DMS 273 (cell line): Measurements from ENCODE around the gene FHOD3.
A peak's percentile ranks its signal among the peaks of the same experiment; 100 is the strongest.

Experiments
- DNase-seq: peaks from one replicate; lab custom pipeline; 2025; ENCODE audit not compliant: unreplicated experiment; lab: John Stamatoyannopoulos, UW

Gene FHOD3

DNA sequence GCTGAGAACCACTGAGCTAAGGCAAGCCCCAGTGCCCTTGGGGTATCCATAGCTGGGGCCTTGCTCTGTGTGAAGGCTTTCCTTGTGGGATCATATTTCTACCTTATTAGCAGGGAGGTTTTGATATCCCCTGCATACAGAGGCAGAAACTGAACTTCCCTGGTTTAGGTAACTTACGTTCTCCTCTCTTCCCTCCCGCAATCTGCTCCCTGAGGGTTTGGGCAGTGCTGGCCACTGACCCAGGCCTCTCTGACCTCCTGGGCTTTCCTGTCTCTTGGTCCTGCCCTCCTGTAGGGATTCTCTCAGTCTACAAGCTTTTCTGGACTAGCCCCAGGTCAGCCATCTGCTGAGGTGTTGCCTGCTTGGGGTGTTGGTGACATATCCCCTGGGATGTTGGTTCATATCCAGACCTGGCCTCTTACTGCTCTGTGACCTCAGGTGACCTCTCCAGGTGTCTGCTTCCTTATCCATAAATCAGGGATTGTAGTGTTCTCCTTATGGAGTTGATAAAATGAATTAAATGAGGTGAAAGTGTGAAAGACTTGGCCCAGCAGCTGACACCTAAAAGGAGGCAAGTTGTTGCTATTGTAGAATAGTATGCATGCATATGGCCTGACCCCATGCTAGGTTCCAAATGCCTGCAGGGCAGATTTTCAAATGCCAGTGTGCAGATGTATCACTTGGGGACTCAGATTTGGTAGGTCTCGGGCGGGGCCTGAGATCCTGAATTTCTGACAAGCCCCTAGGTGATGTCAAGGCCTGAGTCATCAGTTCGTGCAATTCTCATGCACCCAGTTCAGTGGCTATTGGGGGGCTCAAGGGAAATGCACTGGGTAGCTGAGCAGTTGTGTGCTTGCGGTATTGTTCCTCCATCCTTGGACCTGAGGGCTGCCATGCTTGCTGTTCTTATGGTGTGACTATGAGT lies 106.6 kb downstream of the FHOD3 start:
- DNase-seq = peak; percentile 79

DNA sequence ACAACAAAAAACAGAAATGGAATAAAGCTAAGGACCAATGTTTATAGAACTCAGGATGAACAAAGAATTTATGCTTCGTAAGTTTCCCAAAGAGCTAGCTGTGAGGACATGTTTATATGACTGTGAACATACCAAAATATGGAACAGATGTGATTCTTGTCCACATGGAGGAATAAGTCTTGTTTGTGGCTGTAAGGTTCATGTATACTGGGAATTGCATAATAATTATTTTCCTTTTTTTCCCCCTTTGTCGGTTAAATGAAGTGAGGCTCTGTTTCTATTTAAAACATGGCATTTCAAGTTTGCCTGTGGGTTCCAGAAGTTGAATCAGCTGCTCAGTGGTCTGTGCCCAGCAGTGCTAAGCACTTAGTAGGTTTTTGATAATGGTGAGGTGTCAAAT lies 108.1 kb downstream of the FHOD3 start:
- no peak for DNase-seq

DNA sequence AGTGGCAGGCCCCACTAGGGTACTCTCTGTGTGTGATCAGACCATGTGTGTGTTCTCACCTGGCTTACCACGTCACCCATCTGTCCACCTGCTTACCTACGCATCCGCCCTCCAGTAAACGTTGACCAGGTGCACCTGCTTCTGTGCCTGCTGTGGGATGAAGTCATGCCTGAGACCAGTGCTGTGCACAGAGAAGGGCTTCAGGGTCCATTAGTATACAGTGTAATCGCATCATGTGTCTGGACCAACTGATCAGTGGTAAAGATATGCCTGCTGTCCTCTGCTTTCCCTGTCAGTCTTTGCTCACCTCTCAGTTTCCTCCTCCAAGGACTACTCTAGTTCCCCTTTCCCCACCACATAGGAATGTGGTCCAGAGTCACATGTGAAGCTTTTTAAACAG lies 109.3 kb downstream of the FHOD3 start:
- no peak for DNase-seq

DNA sequence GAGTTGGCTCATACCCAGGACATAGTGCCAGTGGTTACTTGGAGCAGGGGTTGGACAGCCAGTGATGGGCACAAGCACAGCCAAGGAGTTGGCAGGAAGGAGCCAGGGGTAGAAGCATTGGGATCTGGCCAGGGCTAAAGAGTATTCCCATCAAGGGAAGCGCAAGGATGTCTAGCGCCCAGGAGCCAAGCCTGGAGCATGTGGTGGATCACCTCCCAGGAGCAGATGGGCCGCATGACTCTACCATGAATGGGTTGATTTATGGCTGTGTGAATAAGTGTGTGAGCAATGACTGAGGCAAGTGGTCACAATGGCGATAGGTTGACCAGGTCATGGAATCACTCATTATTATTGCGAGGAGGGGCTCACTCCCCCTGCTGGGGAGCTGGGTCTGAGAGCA lies 111.1 kb downstream of the FHOD3 start:
- no peak for DNase-seq

DNA sequence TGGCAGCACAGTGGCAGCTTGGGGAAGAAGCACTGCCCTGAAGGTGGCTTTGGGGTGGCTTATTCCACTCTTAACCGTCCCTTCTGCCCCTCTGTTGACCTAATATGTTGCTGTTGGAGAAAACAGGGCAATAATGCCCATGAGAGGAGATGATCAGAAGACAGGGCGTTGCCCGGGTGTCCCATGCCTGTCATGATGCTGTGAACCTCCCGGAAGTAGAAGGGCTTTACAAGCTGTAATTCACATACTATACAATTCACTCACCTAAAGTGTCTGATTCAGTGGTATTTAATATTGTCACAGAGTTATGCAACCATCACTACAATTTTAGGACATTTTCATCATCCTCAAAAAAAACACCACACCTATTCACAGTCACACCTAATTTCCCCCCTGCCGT lies 112.3 kb downstream of the FHOD3 start:
- DNase-seq = no peak

DNA sequence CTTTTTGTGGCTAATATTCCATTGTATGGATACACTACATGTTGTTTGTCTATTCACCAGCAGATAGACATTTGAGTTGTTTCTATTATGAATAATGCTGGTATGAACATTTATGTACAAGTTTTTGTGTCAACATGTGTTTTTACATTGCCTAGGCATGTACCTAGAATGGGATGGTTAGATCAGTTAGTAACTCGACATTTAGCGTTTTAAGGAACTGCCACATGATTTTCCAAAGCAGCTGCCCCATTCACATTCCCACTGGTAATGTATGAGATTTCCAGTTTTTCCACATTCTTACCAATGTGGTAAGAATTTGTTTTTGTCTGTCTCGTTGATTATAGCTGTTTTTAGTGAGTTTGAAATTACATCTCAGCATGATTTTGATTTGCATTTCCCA lies 112.8 kb downstream of the FHOD3 start:
- no peak for DNase-seq

DNA sequence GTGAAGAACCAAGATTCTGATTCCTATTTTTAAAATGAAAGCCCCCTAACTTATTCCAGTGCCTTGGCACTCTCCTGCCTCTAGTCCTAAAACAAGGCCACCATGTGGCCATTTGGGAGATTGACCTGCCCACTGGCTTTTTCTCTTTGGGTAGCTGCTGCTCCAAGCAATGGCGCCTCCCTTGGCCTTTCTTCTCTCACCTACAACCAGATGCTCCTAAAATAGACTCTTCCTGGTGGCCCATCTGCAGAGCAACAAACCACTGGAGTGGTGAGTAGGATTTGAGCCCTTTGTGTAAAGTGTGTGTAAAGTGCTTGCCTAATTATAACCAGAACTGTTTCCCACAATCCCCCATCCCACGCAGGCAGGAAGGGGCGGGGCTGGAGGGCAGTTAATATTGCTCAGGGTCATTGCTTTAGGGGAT lies 114.2 kb downstream of the FHOD3 start:
- peak; percentile 86 for DNase-seq

DNA sequence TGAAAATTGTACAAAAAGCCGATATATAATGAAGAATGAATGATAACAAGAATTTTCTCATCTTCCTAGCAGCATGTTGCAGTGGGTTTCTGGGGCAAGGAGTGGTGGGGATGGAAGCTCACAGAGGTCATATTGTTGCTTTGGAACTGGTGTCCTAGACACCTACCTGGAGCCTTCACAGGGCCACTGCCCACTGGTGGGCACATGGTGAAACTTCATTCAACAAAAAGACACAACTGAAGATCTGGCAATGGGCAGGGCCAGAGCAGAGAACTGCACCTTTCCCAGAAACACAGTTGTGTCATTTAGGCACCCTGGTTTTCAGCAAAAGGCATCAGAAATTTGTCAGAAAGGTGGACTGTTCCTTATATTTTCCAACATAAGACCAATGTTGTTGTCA lies 115.3 kb downstream of the FHOD3 start:
- DNase-seq = peak; percentile 72

DNA sequence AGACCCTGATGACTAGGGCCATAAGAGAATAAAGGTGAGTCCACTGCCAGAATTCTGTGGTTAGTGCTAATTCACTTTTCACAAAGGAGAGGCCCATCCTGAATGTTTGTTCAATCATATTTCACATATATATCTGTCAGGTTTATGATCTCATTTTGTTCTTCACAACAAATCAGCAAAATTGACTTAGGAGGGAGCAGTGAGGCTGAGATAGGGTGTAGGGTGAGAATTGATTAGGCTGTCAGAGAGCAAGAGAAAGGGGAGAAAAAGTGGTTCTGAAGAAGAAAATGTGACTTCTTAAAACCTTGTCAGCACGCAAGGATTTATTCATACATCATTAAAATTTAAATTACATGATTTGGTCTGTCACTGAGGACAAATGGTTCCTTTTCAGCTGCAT lies 117.7 kb downstream of the FHOD3 start:
- no peak for DNase-seq

DNA sequence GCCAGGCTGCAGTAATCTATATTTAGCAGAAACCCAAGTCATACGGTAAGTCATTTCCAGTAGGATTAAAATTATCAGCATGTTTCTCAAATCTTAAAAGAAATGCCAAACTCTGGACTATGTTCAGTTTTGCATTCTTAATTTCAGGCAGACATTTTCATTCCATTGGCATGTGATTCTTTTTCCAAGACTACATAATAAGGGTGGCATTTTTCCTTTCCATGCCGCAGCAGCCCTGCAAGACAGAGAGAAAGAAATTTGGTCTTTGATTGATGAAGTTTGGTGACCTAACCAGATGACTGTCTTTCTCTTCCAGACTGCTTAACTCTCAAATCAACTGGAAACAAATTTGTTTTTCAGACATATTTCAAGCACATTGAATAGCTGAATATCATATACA lies 118.1 kb downstream of the FHOD3 start:
- DNase-seq = no peak

DNA sequence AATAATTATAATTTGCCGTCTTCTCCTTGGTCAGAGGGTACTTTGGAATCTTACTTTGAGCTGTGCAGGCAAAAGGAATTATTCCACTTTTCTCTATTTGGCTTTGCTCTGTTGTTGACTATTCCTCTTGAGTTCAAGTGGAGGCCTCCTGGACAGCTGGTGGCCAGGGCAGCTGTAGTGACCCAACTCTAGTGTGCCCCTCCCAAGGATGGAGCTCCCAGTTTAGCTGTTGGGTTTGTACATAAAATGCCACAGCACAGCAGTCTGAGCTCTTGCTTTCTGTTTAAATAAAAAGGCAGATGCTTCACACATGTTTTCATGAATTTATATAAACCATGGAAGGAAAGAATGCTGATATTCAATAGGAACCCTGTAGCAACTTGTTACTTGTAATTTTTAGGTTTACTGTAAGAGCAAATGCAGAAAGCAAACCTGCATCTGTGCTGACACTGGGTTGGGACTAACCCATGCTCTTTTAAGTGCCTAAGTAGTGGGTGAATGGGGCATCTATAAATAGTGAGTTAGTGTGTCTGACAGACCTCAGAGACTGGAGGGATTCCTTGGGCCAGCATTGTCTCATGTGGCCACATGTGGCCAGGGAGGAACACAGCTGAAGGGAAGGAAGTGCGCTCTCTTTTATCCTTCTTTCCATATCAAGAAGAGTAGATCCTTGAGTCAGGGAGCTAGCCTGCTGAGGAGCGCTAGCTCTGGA lies 121.8 kb downstream of the FHOD3 start:
- DNase-seq = no peak

DNA sequence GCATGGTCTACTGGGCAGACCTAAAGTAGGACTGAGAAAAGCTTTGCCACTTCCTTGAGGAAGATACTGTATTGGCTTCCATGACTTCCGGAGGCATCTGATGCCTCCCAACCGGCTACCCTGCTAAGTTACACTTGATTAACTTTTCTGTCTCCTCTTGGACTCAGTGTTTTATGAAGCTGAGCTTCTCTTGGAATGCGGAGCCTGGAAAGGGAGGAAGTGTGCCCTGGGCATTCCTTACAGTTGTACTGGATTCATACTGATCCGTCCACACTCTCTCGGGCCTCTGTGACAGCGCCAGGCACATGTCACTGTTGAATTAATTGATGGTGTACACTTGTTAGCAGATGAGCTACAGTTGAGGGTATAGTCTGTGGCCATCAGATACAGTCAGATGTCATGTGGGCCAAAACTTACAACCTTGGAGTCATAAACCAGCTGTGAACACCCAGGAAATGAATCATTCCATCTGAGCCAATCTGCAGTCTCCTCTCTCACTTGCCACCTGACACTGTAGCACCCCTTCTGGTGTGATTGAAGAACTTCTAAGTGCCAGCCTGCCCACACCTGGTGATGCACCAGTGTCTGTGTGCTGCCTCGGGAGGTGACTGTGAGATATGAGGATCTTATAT lies 122.5 kb downstream of the FHOD3 start:
- peak; percentile 43 for DNase-seq

DNA sequence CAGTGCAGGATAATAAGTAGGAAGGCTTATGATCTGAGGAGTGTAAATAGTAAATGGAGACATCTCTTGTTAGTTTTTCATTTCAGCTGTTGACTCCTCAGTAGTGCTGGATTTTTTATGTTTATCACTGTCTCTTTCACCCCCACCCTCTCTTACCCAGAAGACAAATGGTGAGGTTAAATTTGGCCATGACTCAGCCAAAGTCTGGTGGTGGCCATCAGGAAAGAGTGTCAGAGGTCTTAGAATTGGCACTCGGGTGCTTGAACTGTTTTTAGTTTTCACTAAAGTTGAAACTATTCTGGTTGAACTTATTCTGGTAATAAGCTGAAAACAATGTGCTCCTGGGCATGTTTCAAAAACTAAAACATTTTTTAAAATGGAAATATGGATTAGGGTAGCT lies 123.3 kb downstream of the FHOD3 start:
- no peak for DNase-seq

DNA sequence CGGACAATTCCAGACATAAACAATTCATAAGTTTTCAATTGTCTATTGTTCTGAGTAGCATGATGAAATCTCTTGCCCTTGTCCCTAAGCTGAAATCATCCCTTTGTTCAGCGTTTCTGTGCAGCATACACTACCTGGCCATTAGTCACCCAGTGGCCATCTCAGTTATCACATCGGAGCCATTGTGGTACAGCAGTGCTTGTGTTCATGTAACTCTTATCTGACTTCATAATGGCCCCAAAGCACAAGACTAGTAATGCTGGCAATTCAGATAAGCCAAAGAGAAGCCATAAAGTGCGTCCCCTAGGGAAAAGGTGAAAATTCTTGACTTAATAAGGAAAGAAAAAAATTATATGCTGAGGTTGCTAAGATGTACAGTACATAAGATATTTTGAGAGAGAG lies 127.2 kb downstream of the FHOD3 start:
- no peak for DNase-seq

DNA sequence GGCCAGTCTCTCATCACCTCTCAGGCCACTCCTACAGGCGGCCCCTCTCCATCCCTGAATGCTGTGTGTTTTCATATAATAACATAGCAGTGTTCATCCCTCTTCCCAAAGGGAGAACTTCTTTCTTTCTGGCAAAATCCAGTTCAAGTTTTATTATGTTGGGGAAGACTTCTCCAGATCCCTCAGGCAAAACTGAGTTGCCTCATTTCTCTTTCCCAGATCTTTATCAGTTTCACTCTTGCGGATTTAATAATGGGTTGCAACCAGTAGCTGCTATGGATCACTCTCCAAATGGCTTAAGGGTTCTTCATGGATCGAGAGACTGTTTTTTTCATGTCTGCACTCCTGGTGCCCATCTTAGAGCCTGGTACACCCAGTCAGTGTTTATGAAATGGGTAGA lies 129.9 kb downstream of the FHOD3 start:
- no peak for DNase-seq

DNA sequence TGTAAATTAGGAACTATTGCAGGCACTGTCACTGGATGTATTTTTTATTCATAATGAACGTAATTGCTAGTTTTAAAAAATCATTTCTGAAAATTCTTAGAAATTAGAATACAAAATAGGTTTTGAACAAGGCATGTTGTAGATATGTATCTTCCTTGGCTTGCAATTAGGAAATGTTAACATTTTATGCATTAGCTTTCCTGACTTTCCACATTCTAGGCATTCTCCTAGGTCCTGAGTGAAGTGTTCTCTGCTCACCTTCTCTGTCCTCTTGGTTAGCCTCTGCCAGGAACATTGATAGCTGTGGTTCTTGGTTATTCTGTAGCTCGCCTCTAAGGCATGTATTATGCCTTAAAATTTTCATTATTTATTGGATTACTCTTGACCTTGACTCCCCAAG lies 130.3 kb downstream of the FHOD3 start:
- no peak for DNase-seq

DNA sequence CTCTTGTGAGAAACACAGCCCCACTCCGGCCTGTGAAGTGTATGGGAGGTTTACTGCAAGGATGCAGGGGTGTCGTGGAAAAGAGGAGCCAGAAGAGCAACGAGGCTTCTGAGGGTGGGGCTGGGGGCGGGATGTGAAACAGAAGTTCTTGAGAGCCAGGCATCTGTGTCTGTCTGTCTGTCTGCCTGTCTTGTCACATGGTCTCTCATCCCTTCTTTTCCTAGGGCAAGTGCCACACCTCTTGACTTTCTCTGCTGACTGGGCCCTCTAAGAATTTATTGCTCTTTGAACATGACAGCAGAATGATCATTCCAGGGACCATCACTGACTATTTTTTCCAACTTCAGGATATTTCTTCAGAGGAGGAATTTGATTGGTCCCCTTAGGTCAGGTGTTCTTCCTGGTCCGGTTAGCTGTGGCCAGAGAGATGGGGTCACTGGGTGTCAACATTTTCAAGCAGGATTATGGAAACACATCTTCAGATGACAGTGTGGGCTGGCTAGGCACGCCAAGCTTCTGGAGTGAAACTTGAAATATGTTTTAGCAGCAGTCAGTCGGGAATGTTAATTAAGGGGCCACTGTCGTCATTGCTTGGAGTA lies 131.0 kb downstream of the FHOD3 start:
- no peak for DNase-seq

DNA sequence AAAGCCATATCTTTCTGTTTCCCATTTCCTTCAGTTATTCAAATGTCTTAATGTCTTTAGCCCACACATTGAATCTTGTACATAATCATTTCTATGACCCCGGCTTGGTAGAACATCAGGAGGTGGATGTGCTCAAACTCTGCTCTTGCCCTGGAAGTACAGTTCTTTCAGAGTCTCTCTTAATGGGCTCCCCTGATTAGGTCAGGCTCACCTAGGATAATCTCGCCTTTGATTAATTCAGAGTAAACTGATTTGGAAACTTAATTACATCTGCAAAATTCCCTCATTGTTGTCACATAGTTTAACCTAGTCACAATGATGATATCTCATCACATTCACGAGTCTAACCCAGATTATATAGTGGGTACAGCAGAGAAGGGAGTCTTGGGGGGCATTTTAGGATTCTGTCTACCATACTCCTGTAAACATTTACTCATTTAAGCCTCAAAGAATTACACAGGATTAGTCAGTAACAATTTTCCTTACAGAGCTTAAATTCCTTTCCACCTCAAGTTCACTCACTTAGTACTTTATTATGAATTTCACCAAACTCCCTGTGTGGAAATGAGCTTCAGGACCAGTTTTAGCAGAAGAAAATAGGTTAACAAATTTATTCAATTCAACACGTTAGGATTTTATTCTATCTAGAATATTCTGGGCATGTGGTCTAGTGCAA lies 135.5 kb downstream of the FHOD3 start:
- no peak for DNase-seq

DNA sequence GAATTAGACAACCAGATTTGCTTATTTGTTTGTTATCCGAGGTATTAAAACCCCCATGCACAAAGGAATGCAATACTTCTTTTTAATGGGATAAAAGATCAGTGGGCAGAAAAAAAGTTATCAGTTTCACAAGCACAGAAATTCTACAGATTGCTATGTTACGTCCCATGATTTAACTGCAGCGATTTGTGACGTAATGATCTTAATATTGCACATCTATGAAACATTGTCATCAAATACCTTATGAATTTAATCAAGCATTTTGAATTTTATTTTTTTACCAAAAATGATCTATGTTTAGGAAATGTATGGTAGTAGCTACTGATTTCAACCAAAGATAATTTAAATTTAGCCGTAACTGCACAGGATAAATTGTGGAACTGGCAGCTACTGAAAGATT lies 138.9 kb downstream of the FHOD3 start:
- DNase-seq = no peak

DNA sequence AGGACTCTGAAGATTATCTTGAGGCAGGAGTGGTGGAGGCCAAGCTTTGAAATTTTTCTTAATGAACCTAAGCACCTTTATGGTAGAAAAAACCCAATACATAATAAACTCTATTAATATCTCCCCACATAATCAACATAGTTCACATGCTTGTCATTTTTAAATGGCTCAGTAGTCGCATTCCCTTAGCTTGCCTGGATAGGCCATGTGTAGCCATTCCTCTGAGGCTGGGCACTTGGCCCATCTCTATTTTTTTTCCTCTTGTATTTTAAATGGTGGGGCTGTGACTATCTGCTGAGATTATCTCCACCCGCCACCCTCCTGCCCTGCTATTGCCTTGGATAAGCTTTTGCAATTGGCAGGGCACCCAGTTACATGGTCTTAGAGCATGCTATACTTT lies 143.1 kb downstream of the FHOD3 start:
- no peak for DNase-seq
